K562 treated with DMSO at 1 percent for 12 hours (cell line): ENCODE results near the gene DUS1L. TPM values are rescaled to one million over a fixed set of nuclear protein-coding genes. Genes with fewer than 3 reads are reported as not detected.

Experiments
- total RNA-seq: library from RNA; unstranded; fragments of 300-600 nt; gene quantifications from 2 replicates; pipeline ENCODE4 v1.2.3, GENCODE V29; 2022; ENCODE audit not compliant: insufficient read depth

DUS1L gene
- 185 and 205 TPM in 2 replicates for total RNA-seq

DNA sequence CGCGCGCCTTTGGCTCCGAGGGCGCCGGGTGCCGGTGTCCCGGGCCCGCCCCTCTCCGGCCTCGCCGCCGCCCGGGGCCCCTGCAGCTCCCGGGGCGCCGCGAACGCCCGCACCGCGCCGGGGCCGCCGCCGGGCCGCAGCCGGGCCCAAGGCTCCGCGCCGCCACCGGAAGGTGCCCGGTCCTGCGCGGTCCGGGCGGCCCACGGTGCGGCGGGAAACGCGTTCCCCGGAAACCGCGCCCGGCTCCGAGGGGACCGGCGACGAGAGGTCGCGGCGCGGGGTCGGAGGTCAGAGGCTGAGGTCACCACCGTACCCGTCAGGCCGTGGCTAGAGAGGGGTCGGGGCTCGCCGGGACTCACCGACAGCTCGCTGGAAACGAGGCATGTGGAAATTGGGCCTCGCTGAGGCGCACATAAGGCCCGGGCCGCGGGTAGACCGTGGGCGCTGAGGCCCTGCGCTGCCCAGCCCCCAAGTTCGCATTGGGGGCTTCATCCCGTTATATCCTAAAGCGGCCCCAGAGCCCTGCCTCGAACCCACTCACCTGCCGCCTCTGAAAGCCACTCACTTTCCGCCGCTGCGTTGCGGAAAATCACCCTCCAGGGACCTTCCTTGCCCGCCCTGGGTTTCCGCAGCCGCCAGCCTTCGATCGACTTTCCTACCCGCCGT lies at the start of gene DUS1L:
TSS of gene DUS1L (minus strand) at position 167 of the 666 bp plus-strand sequence. CDS start 745 bp downstream, outside the sequence.

DNA sequence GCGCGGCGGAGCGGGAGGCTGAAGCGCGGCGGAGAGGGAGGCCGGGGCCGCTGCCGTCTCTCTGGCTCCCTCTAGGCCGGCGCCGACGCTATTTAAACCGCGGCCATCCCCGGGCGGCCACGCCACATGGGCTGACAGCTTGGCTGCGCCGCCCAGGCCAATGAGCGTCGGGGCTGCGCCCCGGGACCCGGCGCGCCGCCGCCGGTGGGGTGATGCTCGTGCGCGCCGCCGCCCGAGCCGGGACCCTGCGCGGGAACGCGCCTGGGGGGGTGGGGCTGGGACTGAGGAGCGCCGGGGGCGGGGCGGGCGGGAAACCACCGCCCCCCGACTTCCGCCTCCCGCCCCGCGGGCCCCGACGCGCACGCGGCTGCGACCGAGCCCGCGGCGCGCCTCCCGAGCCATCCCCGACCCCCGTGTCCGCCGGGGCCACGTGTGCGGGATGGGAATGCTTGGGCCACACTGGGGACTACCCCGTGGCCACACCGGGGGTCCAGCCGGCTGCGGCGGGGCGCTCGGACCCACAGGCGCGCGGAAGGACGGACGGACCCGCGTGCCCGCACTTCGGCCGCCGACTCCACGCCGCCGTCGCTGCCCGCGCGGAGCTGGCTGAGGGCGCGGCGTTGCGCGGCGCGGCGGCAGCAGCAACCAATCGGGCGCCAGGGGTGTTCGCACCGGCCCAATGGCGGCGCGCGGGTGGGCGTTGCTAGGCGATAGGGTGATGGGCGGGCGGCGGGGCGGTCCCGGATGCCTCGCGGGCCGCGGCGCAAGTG lies 32.8 kb upstream of the DUS1L start, which contains the start of gene FASN:
TSS of gene FASN (minus strand) at position 68 of the 770 bp plus-strand sequence. CDS start 1,791 bp downstream, outside the sequence.

DNA sequence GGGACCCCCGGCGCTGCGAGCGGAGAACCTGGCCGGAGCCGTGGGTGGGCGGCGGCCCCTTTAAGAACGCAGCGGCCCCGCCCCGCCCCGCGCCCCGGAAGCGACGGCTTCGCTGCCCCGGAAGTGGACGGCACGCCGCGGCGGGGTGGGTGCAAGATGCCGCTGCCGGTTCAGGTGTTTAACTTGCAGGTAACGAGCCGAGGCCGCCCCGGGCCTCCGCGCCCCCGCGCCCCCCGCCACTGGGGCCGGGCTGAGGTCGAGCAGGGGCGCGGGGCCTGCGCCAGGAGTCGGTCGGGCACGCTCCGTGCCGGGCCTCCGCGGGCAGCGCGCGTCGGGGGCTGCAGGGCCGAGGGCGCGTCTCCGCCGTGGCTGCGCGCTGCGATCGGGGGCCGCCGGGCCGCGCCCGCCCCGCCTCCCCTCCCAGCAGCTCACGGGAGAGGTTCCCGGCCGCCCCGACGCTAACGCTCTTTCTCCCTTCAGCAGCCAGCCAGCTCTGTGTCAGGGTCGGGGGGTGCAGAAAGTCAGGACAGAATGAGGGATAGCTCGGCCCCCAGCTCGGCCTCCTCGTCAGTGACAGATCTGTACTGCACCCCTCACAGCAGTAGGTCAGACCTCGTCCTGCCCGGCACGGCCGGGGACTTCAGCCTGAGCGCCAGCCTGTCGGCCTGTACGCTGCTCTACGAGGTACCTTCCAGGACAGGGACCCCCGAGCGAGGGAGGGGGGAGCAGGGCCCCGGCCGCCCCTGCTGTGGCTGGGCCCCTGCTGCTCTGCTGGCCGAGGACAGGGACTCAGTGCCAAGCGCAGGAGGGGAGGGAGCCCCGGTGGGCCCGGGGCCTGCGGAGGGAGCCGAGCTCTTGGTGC lies 13.6 kb downstream of the DUS1L start, which contains the start of the genes GPS1 and RFNG:
TSS of gene GPS1 (plus strand) at position 123 of the 862 bp plus-strand sequence. CDS start at position 157, 34 bp downstream.
TSS of gene RFNG (minus strand) at position 36 of the 862 bp plus-strand sequence. CDS start 45 bp downstream, outside the sequence.

DNA sequence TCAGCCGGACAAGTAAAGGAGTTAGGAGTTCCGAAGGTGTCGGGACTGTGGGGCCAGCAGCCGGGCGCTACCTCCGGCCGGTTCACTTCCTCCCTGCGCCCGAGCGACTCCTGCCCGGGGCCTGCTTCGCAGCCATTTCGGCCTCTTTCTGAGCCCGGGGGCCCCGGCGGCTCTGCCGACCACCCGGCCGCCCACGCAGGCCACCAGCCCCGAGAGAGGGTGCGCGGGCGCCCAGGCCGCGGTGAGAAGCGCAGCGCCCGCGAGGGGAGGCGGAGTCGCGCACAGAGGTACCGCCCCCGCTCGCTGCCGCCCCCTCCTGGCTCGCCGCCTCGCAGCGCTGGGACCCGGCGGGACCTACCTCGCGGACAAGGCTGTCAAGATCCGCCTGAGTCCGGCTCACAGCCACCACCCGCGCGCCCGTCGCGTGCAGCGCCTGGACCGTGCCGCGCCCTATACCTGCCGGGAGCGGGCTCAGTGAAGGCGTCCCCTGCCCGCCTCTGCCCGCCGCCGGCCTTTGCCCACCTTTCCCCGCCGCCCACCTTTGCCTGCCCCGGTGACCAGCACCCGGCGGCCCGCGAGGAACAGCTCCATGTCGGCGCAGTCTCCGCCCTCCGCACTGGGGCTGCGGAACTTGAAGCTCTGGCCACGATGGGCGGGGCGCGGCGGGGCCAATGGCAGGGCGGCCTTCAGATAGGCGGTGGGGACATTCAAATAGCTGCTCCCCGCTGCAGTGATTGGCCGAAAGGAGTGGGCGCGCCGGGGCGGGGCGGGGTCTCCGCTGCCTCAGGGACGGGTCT lies 28.3 kb downstream of the DUS1L start, which contains the start of gene DCXR:
TSS of gene DCXR (minus strand) at position 606 of the 797 bp plus-strand sequence. CDS start at position 591, 15 bp downstream.

DNA sequence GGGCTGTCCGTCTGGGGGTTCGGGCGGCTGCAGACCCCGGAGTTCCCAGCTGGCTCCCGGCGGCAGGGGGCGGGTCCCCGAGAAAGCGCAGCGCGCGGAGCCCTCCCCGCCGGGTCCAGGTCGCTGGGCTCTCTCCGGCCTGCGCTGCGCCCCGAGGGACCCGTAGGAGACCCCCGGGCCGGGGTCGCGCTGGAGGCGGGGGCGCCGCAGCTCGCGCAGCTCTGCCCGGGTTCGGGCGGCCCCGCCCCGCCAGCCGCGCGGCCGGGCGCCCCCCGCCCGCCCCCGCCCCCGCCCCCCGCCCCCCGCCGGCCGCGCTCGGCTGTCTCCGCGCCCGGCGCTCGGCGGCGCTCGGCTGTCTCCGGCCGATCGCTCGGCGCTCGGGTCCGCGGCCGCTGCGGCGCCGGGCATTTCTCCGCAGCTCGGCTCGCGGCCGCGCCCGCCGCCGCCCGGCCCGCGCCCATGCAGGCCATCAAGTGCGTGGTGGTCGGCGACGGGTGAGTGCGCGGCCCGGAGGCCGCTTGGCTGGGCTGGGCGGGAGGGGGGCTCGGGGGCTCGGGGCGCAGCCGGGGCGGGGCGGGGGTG lies 34.2 kb downstream of the DUS1L start, which contains the start of gene RAC3:
TSS of gene RAC3 (plus strand) at position 376 of the 582 bp plus-strand sequence. CDS start at position 460, 84 bp downstream.

DNA sequence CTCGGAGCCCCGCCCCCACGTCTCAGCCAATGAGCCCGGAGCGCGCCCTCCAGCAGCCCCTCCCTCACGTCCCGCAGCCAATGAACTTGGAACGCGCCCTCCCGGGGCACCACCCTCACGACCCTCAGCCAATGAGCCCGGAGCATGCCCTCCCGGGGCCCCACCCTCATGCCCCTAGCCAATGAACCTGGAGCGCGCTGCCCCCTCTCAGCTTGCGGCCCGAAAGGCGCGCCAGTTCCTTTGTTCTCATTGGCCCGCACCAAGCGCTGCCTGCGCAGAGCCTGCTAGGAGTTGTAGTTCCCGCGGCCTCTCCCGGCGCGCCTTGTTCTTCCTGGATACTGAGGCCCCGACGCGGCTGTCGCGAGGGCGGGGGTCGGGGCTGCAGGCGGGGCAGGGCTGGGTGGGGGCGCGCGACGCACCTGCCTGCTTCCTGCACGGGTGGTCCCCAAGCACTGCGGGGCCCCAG lies 42.6 kb downstream of the DUS1L start, which contains the start of gene LRRC45:
TSS of gene LRRC45 (plus strand) at position 325 of the 466 bp plus-strand sequence. CDS start 339 bp downstream, outside the sequence.

DNA sequence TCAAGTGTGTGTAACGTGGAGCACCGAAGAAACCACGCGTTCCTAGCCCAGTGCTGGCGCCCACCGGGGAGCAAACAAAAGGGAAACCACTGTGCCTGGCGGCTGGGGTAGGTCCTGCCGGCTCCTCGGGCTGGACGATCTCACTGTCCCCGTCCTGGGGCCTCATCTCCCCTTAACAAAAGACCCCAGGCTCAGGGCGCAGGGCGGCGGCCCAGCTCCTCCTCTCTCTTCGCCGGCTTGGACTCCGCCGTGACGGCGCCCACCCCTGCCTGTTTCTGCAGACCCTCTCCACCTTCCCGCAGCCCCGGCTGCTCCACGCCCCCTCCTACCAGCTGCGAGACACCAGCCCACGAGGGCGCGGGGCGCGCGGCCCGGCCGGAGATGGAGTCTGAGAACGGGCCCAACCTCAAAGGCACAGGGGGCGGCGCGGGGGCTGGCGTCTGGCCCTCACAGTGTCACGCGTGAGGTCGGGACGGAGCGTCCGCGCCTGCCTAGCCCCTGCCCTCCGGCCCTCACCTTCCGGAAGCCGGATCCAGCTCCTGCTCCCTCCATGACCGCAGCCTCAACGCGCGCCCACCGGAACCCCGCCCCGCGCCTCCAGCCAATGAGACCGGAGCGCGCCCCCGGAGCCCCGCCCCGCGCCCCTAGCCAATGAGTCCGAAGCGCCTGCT lies 43.2 kb downstream of the DUS1L start, which contains the start of gene CENPX:
TSS of gene CENPX (minus strand) at position 569 of the 671 bp plus-strand sequence. CDS start at position 552, 17 bp downstream.

Other genes starting within 250 kb of the DUS1L start
- gene MCRIP1, start 232.5 kb downstream of the DUS1L start, total RNA-seq = 192 and 316 TPM in 2 replicates
- gene PPP1R27, start 230.8 kb downstream of the DUS1L start, total RNA-seq = not detected in 2 replicates
- gene P4HB, start 205.3 kb downstream of the DUS1L start, total RNA-seq = 670 and 837 TPM in 2 replicates
- gene ARHGDIA, start 194.5 kb downstream of the DUS1L start, total RNA-seq = 219 and 311 TPM in 2 replicates
- gene ALYREF, start 174.2 kb downstream of the DUS1L start, total RNA-seq = 131 and 173 TPM in 2 replicates
- 460 and 768 TPM in 2 replicates for gene ANAPC11, start 174.1 kb downstream of the DUS1L start, total RNA-seq
- gene NPB, start 163.6 kb downstream of the DUS1L start, total RNA-seq = 3.1 and 4.4 TPM in 2 replicates
- 43.6 and 61.6 TPM in 2 replicates for gene PCYT2, start 154.4 kb downstream of the DUS1L start, total RNA-seq
- gene SIRT7, start 147.6 kb downstream of the DUS1L start, total RNA-seq = 34.3 and 38.5 TPM in 2 replicates
- gene MAFG, start 138.1 kb downstream of the DUS1L start, total RNA-seq = 45.0 and 63.6 TPM in 2 replicates
- gene PYCR1, start 128.5 kb downstream of the DUS1L start, total RNA-seq = 170 and 175 TPM in 2 replicates
- gene MYADML2, start 118.6 kb downstream of the DUS1L start, total RNA-seq = not detected in 2 replicates
- gene NOTUM, start 104.6 kb downstream of the DUS1L start, total RNA-seq = 9.0 and 9.7 TPM in 2 replicates
- gene ASPSCR1, start 88.2 kb downstream of the DUS1L start, total RNA-seq = 32.7 and 45.0 TPM in 2 replicates
- 108 and 156 TPM in 2 replicates for gene CENPX, start 42.9 kb downstream of the DUS1L start, total RNA-seq
- gene LRRC45, start 42.5 kb downstream of the DUS1L start, total RNA-seq = 11.1 and 13.9 TPM in 2 replicates
- 58.4 and 82.9 TPM in 2 replicates for gene RAC3, start 34.1 kb downstream of the DUS1L start, total RNA-seq
- 273 and 376 TPM in 2 replicates for gene DCXR, start 28.1 kb downstream of the DUS1L start, total RNA-seq
- gene RFNG, start 14.0 kb downstream of the DUS1L start, total RNA-seq = 33.4 and 35.0 TPM in 2 replicates
- 118 and 137 TPM in 2 replicates for gene GPS1, start 13.9 kb downstream of the DUS1L start, total RNA-seq
- 69.3 and 119 TPM in 2 replicates for gene FASN, start 32.4 kb upstream of the DUS1L start, total RNA-seq
- gene CCDC57, start 147.0 kb upstream of the DUS1L start, total RNA-seq = 10.5 and 13.8 TPM in 2 replicates
- gene SLC16A3, start 163.2 kb upstream of the DUS1L start, total RNA-seq = 1.8 and 2.6 TPM in 2 replicates
- 99.2 and 164 TPM in 2 replicates for gene CSNK1D, start 207.9 kb upstream of the DUS1L start, total RNA-seq